ENCODE measurements around the gene TGM1.
"Not testable (repeated sequence)": the region's sequence is repeated elsewhere in the genome, so short reads cannot be mapped to it uniquely, and the experiment has no call there.

TGM1 gene

DNA sequence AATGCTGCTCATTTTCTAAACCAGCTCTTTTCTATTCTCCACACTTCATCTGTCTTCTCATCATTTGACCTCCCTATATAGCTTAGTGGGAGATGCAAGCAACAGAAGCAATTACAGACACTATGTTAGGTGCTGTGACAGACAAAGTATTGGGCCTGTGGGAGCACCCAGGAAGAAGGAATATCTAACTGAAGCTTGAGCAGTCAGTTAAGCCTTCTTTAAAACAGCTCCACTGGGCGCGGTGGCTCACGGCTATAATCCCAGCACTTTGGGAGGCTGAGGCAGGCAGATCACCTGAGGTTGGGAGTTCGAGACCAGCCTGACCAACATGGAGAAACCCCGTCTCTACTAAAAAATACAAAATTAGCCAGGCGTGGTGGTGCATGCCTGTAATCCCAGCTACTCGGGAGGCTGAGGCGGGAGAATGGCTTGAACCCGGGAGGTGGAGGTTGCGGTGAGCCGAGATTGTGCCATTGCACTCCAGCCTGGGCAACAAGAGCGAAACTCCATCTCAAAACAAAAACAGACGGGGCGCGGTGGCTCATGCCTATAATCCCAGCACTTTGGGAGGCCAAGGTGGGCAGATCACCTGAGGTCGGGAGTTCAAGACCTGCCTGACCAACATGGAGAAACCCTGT lies 59.6 kb downstream of the TGM1 start:
- DNase-seq = not testable (repeated sequence)

DNA sequence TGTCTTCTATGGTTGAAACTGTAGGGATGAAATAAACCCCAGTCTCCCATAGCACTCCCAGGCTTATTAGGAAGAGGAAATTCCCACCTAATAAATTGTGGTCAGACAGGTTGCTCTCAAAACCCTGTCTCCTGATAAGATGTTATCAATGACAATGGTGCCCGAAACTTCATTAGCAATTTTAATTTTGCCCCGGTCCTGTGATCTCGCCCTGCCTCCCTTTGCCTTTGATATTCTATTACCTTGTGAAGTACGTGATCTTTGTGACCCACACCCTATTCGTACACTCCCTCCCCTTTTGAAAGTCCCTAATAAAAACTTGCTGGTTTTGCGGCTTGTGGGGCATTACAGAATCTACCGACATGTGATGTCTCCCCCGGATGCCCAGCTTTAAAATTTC lies 60.4 kb downstream of the TGM1 start:
- not testable (repeated sequence) for DNase-seq
